Left colon (tissue), 2 donors: ENCODE measurements around the gene INTS12. TPM values are rescaled to one million over a fixed set of nuclear protein-coding genes. Genes with fewer than 3 reads are reported as not detected.

Experiments used
- ATAC-seq: fragments of 200-7000 bp; cut with Tn5 transposase; one replicate; pipeline ENCODE4 v1.9.1; 2020; ENCODE audit warnings: mild to moderate bottlenecking, moderate library complexity
- DNase-seq, 2 donors: peaks; one replicate each; pipeline ENCODE4 v3.0.0-alpha.2; 2020
- intact Hi-C, 2 donors: fragments of 100-400 bp; cut with DNase I in 1 of 2; cut with micrococcal nuclease in 1 of 2; formaldehyde crosslinking; loops; one replicate each; pipeline versions ENCODE4 v1.11.2 to v1.14.0; 2022; cut with DNase I, micrococcal nuclease
- total RNA-seq, 2 donors: library from RNA; stranded (reverse); fragmentation: NEBNext Ultra II Directional; extraction: Animal tissue kit (Norgen Biotek cat#: 25700); gene quantifications; one replicate each; pipeline ENCODE4 v1.2.1, GENCODE V29; 2021
- donor health status: DM: no; HTN: no; CAD: no.
- donor health status: DM: yes; HTN: yes; CAD: no.

INTS12 gene
- total RNA-seq, 2 donors from 2014 or later: 13.2 to 15.2 TPM

- intact Hi-C loops: no loop called here
- no peak for ATAC-seq
- no peak for DNase-seq
Measured at GRCh38 chr4:105641845-105642244, 66.6 kb downstream of the INTS12 start.

DNA sequence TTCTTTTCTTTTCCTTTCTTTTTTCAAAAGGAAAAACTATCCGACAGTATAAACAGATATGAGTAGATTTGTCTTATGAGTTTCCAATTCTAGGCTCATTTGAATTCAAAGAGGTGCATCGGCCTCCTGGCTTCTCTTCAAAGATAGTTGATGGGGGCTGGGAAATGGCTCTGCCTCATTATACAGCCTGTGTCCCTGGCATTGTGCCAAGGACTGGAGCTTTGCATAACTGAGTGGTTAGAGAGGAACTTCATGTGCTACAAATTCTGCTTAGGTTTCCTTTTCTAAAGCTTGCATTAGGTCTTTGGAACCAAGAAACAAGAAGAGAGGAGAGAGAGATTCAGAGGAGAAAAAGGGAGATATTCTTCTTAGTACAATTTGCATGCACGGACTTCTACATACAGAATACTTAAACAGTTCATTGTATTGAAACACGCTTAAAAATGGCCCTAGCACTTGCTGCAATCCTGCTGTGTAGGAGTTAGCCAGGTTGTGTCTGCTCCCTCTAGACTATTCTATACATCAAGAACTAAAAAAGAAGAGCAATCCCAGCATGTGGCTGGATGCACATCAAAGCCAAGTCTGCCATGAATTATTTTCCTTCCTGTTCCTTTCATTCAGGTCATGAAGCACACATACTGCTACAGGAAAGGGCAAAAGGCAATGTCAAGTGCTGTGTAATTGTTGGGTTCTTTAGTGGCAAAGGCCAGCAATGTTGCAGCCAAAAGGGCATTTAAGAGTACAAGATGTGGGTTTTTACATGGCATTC, 70.9 kb downstream of the INTS12 start:
- intact Hi-C loops: no loop called here
- DNase-seq (peak; percentile 79 to 85), ATAC-seq (peak; percentile 70)

- intact Hi-C loops: no loop called here
Measured at GRCh38 chr4:105634402-105635080, 73.9 kb downstream of the INTS12 start.

DNA sequence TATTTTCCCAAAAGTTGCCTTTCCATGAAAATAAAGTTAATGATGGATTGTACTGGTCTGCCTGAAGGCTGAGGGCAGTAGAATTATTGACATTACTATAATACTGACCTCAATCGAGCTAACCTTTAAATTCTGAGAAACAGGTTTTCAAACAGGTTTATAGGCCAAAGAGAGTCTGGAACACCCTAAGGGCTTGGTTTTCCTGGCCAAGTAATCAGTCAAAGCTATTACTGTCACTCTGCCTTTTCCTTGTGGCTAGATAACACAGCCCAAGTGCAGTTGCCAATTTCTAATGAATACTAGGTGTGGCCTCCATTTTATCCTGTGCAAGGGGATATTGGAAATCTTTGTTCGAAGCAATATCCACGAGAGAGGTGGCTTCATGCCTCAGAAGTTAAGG, 75.2 kb downstream of the INTS12 start:
- ATAC-seq: peak; percentile 85
- intact Hi-C loops: no loop called here
- no peak for DNase-seq

More at GRCh38 chr4:105634402-105635080, 73.9 kb downstream of the INTS12 start:
- ATAC-seq: no peak
- no peak for DNase-seq

Other genes with a start within 250 kb of the INTS12 start
- 100 to 1,000 TPM; 122 to 142 TPM for gene PPA2, start 234.6 kb downstream of the INTS12 start, total RNA-seq
- gene ARHGEF38, start 156.1 kb downstream of the INTS12 start, total RNA-seq: 10 to 100 TPM; 11.6 to 23.7 TPM
- gene GSTCD, start 95 bp upstream of the INTS12 start, total RNA-seq: 1 to 10 TPM; 6.4 to 7.8 TPM
- gene NPNT, start 186.8 kb upstream of the INTS12 start, total RNA-seq: 10 to 100 TPM; 30.6 to 40.9 TPM